Mesendoderm (in vitro differentiated cells): ENCODE measurements around the gene KRTAP5-4.
"Not testable (repeated sequence)": the region's sequence is repeated elsewhere in the genome, so short reads cannot be mapped to it uniquely, and the experiment has no call there.

Experiments used
- DNase-seq: peaks from one replicate; pipeline ENCODE4 v3.0.0; 2013
- H2AK5ac ChIP-seq: 2 replicates; pipeline ENCODE4 v1.6.1; 2013; ENCODE audit warnings: low read length, inconsistent platforms
- H2BK120ac ChIP-seq: 2 replicates; pipeline ENCODE4 v1.6.1; 2013; ENCODE audit warnings: low read depth, mild to moderate bottlenecking, low read length, moderate library complexity, mixed read lengths
- H2BK15ac ChIP-seq: replicated peaks from 2 replicates; pipeline ENCODE4 v1.6.1; 2013; ENCODE audit warnings: low read depth, mild to moderate bottlenecking, moderate library complexity
- H2BK5ac ChIP-seq: 2 replicates; pipeline ENCODE4 v1.6.1; 2013; ENCODE audit warnings: low read length, inconsistent platforms
- H3K18ac ChIP-seq: 2 replicates; pipeline ENCODE4 v1.6.1; 2013; ENCODE audit warnings: mild to moderate bottlenecking, low read length, mixed read lengths
- H3K23ac ChIP-seq: one replicate; pipeline ENCODE4 v1.6.1; 2013; ENCODE audit warnings: low read length
- H3K27ac ChIP-seq: 2 replicates; pipeline ENCODE4 v1.5.1; 2013; ENCODE audit warnings: low read depth, mild to moderate bottlenecking, inconsistent platforms, low read length, moderate library complexity
- H3K27me3 ChIP-seq: 2 replicates; pipeline ENCODE4 v1.6.1; 2013; ENCODE audit warnings: low read length, control low read depth, mild to moderate bottlenecking, inconsistent platforms; ENCODE audit not compliant: insufficient read depth, poor library complexity
- H3K36me3 ChIP-seq: 2 replicates; pipeline ENCODE4 v1.6.1; 2013; ENCODE audit warnings: low read length, inconsistent platforms; ENCODE audit not compliant: control insufficient read depth, insufficient read depth
- H3K4ac ChIP-seq: one replicate; pipeline ENCODE4 v1.6.1; 2013; ENCODE audit warnings: low read depth, mild to moderate bottlenecking, low read length, moderate library complexity
- H3K4me1 ChIP-seq: 2 replicates; pipeline ENCODE4 v1.6.1; 2013; ENCODE audit warnings: low read depth, low read length, inconsistent platforms; ENCODE audit not compliant: control insufficient read depth
- H3K4me2 ChIP-seq: 2 replicates; pipeline ENCODE4 v1.6.1; 2013; ENCODE audit warnings: low read length
- H3K4me3 ChIP-seq: 2 replicates; pipeline ENCODE4 v1.5.1; 2013; ENCODE audit warnings: mild to moderate bottlenecking, low read length
- H3K56ac ChIP-seq: one replicate; pipeline ENCODE4 v1.6.1; 2013; ENCODE audit warnings: low read length
- H3K79me1 ChIP-seq: 2 replicates; pipeline ENCODE4 v1.6.1; 2013; ENCODE audit warnings: low read length, inconsistent platforms
- H3K79me2 ChIP-seq: 2 replicates; pipeline ENCODE4 v1.6.1; 2013; ENCODE audit warnings: mild to moderate bottlenecking, low read length; ENCODE audit not compliant: control insufficient read depth, insufficient read depth
- H3K9ac ChIP-seq: 2 replicates; pipeline ENCODE4 v1.6.1; 2013; ENCODE audit warnings: low read length, inconsistent platforms
- H4K5ac ChIP-seq: one replicate; pipeline ENCODE4 v1.6.1; 2013; ENCODE audit warnings: low read length
- H4K8ac ChIP-seq: one replicate; pipeline ENCODE4 v1.6.1; 2013; ENCODE audit warnings: low read depth, mild to moderate bottlenecking, control low read depth, low read length, moderate library complexity
- WGBS: extraction: QIAGEN DNeasy Blood & Tissue Kit; methylation state at CpG from one replicate; pipeline ENCODE4 v1.1.7; 2013; ENCODE audit warnings: low lambda C conversion rate, missing lambda C conversion rate; ENCODE audit not compliant: insufficient coverage; ENCODE audit errors: extremely low coverage; 5-methylcytosine and 5-hydroxymethylcytosine counted together

KRTAP5-4 gene

DNA sequence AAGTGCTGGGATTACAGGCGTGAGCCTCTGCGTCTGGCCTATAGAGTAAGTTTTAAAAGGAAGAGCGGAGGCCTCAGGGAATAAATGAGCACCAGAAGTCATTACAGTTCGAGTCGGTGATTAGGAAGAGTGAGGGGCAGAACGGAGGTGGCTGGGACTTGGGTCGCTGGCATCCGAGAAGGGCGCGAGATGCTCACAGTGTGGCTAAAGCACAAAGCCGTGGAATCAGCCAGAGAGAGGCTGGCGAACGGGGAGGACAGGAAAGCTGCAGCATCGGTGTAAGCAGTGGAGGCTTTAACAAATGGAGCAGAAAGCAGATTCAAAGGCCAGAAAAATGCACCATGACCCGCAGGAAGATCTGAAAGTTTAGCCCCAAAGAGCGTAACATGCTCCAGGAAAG is 2.7 kb upstream of the KRTAP5-4 start:
- no CpG with 5 or more reads among the region's 16 CpGs for WGBS

DNA sequence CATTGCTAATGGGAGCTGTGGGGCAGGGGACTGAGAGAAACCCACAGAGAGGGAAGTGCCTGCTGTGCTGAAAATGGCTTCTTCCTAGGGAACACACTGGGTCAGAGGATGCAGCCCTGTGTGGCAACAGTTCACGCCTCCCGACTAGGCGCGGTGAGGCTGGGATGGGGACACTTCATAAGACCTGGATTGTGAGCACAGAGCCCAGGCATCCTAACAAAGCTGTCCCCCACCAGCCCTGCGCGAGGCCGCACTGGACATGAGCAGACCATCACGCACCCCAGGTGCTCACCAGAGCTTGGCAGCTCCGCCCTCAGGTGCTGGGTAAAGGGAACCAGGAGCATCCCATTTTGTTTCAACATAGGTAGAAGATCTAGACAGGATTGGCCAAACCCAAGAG is 1.8 kb upstream of the KRTAP5-4 start:
- Histone ChIP-seq H2BK15ac (no peak overlapping the region), H3K4ac (no peak overlapping the region), H2BK120ac (no peak overlapping the region), H3K27ac (no peak overlapping the region), H4K8ac (no peak overlapping the region), H3K56ac (no peak overlapping the region), H3K79me1 (no peaks in the 10 kb centered on the region), H3K18ac (no peak overlapping the region), H3K79me2 (no peaks in the 10 kb centered on the region), H3K4me2 (no peak overlapping the region), H3K23ac (no peak overlapping the region), H3K36me3 (no peaks in the 10 kb centered on the region), H3K4me3 (no peak overlapping the region), H2AK5ac (no peak overlapping the region), H4K5ac (no peak overlapping the region), H3K9ac (no peak overlapping the region), H3K27me3 (no peaks in the 10 kb centered on the region), H2BK5ac (no peak overlapping the region), H3K4me1 (no peaks in the 10 kb centered on the region)
- no CpG with 5 or more reads among the region's 9 CpGs for WGBS
- peak; percentile 38 for DNase-seq

More for the DNA sequence above, 2.7 kb upstream of the KRTAP5-4 start:
- Histone ChIP-seq H3K9ac (no peak overlapping the region), H3K79me2 (no peaks in the 10 kb centered on the region), H2AK5ac (no peak overlapping the region), H3K23ac (no peak overlapping the region), H3K36me3 (no peaks in the 10 kb centered on the region), H3K27me3 (no peaks in the 10 kb centered on the region), H3K27ac (no peak overlapping the region), H4K5ac (no peak overlapping the region), H3K56ac (no peak overlapping the region), H2BK120ac (no peak overlapping the region), H3K4me2 (no peak overlapping the region), H4K8ac (no peak overlapping the region), H2BK15ac (no peak overlapping the region), H2BK5ac (no peak overlapping the region), H3K4ac (no peak overlapping the region), H3K18ac (no peak overlapping the region), H3K79me1 (no peaks in the 10 kb centered on the region), H3K4me1 (no peaks in the 10 kb centered on the region), H3K4me3 (no peak overlapping the region)
- DNase-seq: no peak

DNA sequence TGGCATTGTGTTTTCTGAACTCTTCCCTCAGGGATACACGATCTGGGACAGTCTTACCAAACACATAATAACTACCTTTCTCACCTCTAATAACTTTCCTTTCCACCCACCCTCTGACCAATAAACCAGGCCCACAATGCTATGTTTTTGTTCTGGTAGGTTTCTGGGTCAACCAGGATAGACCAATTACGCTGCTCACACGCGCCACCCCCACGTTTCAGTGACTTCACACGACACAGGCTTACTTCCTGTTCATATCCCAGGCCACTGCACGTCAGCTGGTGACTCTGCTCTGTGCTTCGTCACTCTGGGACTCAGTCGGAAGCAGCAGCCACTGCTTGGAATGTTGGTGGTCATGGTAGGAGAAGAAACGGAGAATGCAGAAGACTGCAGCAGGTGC is 2.5 kb downstream of the KRTAP5-4 start:
- Histone ChIP-seq H3K4me2 (no peak overlapping the region), H3K27me3 (no peaks in the 10 kb centered on the region), H4K8ac (no peak overlapping the region), H2BK120ac (no peak overlapping the region), H3K4me1 (no peaks in the 10 kb centered on the region), H3K36me3 (no peaks in the 10 kb centered on the region), H3K79me1 (no peaks in the 10 kb centered on the region), H3K4me3 (no peak overlapping the region), H2BK5ac (no peak overlapping the region), H3K23ac (no peak overlapping the region), H2BK15ac (no peak overlapping the region), H3K56ac (no peak overlapping the region), H3K9ac (no peak overlapping the region), H4K5ac (no peak overlapping the region), H2AK5ac (no peak overlapping the region), H3K79me2 (no peaks in the 10 kb centered on the region), H3K27ac (no peak overlapping the region), H3K18ac (no peak overlapping the region), H3K4ac (no peak overlapping the region)
- no CpG with 5 or more reads among the region's 10 CpGs for WGBS
- DNase-seq: no peak

DNA sequence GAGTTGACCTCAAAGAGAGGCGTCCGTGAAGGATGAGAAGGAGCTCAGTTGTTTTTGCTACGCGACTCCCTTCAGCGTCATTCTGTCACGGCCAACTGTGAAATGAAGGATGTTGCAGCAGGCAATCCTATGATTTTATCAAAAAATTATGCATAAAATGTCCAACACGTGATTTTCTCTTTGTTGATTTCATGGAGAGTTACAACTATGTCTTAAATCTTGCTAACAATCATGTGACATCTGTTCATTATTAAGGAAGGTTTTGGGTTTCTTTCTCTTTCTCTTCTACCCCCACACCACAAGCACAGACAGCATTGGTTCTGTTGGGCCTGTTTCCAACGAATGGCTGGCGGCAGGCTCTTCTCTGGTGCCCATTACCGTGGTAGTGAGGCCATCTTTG is 3.7 kb downstream of the KRTAP5-4 start:
- Histone ChIP-seq H3K4me1 (no peaks in the 10 kb centered on the region), H3K27me3 (no peaks in the 10 kb centered on the region), H2BK120ac (no peak overlapping the region), H4K5ac (no peak overlapping the region), H3K4me2 (no peak overlapping the region), H3K18ac (no peak overlapping the region), H3K79me1 (no peaks in the 10 kb centered on the region), H4K8ac (no peak overlapping the region), H3K4ac (no peak overlapping the region), H3K56ac (no peak overlapping the region), H3K36me3 (no peaks in the 10 kb centered on the region), H3K27ac (no peak overlapping the region), H3K79me2 (no peaks in the 10 kb centered on the region), H2AK5ac (no peak overlapping the region), H3K9ac (no peak overlapping the region), H3K4me3 (no peak overlapping the region), H2BK5ac (no peak overlapping the region), H2BK15ac (no peak overlapping the region), H3K23ac (no peak overlapping the region)
- DNase-seq: no peak
- no CpG with 5 or more reads among the region's 10 CpGs for WGBS

DNA sequence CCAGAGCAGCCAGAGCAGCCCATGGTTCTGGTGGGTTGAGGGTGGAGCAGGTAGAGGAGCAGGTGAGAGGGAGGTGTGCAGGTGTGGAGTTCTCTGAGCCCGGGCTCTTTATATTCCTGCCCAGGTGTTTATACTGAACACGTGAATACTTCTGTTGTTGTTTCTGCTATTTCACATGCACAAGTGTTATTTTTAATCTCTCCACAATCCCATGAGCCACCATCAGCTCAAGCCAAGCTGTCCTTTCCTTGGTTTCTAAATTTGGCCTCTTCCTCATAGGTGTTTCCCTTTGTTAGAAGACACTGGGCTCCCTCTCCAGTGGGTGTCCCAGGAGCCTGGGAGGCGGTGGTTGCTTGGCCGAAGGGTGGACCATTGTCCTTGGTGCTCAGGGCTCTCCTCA is 13.6 kb downstream of the KRTAP5-4 start, which contains the start of gene KRTAP5-3:
KRTAP5-3 (minus strand) TSS at position 101 of the 400 bp plus-strand sequence; CDS start at position 23, 78 bp downstream.
- no peak within 1 kb of the TSS for H4K5ac ChIP-seq
- no peaks in the 10 kb centered on the region for H3K79me2 ChIP-seq
- no peak for DNase-seq
- no peaks in the 10 kb centered on the region for H3K27me3 ChIP-seq
- no peaks in the 10 kb centered on the region for H3K79me1 ChIP-seq
- H2BK5ac ChIP-seq: no peak within 1 kb of the TSS
- H2AK5ac ChIP-seq: no peak within 1 kb of the TSS
- no CpG with 5 or more reads among the region's 4 CpGs for WGBS
- no peak within 1 kb of the TSS for H3K4me2 ChIP-seq
- no peaks in the 10 kb centered on the region for H3K4me1 ChIP-seq
- H3K4ac ChIP-seq: no peak within 1 kb of the TSS
- H3K56ac ChIP-seq: no peak within 1 kb of the TSS
- no peak within 1 kb of the TSS for H3K23ac ChIP-seq
- no peaks in the 10 kb centered on the region for H3K36me3 ChIP-seq
- H3K18ac ChIP-seq: no peak within 1 kb of the TSS
- no peak within 1 kb of the TSS for H3K4me3 ChIP-seq
- H2BK15ac ChIP-seq: no peak within 1 kb of the TSS
- no peak within 1 kb of the TSS for H3K27ac ChIP-seq
- no peak within 1 kb of the TSS for H3K9ac ChIP-seq
- H2BK120ac ChIP-seq: no peak within 1 kb of the TSS
- no peak within 1 kb of the TSS for H4K8ac ChIP-seq

DNA sequence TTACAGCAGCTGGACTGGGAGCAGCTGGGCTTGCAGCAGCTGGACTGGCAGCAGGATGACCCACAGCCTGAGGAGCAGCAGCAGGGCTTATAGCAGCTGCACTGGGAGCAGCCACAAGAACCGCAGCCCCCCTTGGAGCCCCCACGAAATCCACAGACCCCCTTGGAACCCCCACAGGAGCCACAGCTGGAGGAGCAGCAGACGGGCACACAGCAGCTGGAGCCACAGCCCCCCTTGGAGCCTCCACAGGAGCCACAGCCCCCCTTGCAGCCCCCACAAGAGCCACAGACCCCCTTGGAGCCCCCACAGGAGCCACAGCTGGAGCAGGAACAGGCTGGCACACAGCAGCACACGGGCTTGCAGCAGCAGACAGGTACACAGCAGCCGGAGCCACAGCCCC is 14.0 kb downstream of the KRTAP5-4 start:
- H3K4me2 ChIP-seq, H2BK5ac ChIP-seq, H3K23ac ChIP-seq, H4K5ac ChIP-seq, H3K27ac ChIP-seq, H3K4ac ChIP-seq, H3K27me3 ChIP-seq, H3K79me1 ChIP-seq, H3K56ac ChIP-seq, H2AK5ac ChIP-seq, H3K4me3 ChIP-seq, H3K9ac ChIP-seq, H3K36me3 ChIP-seq, H3K18ac ChIP-seq, H4K8ac ChIP-seq, H3K4me1 ChIP-seq, DNase-seq, H2BK120ac ChIP-seq, H2BK15ac ChIP-seq, H3K79me2 ChIP-seq: not testable (repeated sequence)
- WGBS: no CpG with 5 or more reads among the region's 5 CpGs
